GM20431 (cell line): ENCODE data around the gene CCDC88C.

Experiments
- in situ Hi-C: fragments of 300-500 bp; cut with MseI, MboI; formaldehyde crosslinking; loops from one replicate; pipeline ENCODE4 v1.15.0; 2020; ENCODE audit warnings: low sequenced_read_pairs; ENCODE audit not compliant: unreplicated experiment

Gene CCDC88C

DNA sequence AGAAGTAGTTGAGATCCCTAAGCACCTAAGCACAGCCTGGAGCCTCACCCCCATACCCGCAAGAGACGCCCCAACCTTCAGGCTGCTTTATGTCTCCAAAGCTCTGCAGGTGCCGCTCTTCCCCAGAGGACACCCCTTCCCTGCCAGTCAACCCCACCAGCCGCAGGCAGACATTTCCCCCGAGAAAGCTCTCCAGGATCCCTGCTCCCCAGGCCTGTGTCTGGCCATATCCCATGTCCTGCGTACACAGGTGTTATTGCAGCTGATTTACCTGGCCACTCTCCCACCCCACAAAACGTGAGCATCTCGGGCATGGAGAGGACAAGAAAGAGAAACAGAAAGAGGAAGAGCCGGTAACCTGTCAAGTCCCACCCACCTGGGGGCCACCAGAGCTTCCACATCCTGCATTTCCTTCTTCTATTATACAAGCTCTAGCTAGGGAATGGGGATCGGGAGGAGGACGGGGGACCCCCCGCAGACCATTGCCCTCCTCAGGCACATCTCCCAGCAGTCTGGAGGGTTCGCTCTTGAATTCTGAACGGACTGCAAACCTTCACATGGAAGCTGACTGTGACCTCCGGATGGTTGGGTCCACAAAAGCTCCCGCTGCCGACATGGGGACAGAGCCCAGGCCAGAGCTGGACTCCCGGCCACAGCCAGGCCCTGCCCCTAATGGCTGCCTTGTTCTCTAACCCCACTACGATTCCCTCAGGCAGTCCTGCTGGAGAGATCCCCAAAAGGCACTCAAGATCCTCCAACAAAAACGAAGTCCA is 17.6 kb downstream of the CCDC88C start:
- in situ Hi-C loops = no loop called here

DNA sequence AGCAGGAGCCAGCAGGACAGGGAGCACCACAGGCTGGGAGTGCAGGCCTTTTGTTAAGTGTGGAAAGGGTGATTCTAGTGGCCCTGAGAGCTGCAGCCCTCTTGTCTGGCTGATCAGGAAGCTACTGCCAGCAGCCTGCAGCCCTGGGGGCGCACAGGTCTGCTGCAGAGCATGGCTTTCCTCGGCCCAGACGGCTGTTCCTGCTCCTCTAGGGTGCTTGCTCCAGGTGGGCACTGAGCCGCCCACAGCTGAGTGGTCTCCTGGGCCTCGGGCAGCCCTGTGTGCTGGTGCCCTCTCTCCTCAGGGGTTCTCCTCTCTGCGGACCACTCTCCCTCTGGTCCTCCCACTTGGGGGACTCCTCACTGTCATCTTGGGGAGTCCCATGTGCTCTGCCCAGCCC is 18.9 kb downstream of the CCDC88C start:
- in situ Hi-C loops = no loop called here

DNA sequence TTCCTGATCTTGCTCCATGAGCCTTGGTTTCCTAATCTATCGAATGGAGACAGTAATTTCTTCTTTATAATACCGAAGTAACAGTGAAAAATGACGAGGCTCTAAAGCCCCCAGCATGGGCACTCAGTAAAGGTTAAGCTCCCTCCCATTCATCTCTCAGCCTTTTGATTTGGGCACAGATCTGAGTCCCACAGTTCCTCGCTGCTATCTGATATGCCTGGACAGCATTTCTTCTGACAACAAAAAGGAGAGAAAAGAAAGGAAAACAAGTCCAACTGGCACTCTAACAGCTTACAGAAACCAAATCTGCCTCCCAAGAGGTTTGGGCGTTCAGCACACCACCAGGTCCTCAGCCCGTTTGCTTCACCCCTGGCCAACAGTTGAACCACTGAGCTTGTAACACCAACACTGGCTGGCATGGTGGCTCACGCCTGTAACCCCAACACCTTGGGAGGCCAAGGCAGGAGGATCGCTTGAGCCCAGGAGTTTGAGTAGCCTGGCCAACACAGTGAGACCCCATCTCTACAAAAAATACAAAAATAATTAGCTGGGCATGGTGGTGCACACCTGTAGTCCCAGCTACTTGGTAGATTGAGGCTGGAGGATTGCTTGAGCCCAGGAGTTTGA is 19.5 kb downstream of the CCDC88C start:
- in situ Hi-C loops = no loop called here

DNA sequence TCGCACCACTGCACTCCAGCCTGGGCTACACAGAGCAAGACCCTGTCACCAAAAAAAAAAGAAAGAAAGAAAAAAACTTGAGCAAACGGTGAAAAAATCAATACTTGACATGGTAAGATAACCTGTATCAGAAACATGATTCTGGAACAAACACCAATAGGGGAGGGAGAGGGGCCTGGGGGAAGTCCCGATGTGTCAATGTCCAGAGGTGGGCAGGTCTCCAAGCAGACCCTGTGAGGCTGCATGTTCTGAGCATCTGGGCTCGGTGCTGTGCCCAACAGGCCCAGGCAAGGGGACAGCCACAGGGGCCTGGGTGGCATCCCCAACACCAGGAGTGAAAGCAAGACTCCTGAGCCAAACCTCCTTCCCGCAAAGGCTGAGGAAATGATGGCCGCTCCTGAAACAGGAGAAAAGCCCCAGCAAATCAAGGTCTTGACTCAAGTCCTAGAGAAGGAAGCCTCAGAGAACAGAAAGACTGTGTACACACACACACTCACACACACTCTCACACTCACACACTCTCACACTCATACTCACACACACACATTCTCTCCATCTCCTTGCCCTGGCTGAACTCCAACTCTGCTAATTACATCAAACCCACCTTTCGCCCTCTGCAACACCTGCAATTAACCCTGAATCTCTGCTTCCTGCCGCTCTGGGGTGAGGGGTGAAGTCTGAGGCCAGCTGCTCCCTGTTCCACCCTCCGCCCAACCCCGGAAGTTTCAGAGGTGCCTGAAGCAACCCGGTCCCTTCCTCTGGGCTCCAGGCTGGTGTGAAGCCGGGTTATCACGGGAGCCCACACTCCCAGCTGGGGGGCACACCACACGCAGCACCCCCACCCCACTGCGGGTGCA is 20.4 kb downstream of the CCDC88C start:
- in situ Hi-C loops = no loop called here

DNA sequence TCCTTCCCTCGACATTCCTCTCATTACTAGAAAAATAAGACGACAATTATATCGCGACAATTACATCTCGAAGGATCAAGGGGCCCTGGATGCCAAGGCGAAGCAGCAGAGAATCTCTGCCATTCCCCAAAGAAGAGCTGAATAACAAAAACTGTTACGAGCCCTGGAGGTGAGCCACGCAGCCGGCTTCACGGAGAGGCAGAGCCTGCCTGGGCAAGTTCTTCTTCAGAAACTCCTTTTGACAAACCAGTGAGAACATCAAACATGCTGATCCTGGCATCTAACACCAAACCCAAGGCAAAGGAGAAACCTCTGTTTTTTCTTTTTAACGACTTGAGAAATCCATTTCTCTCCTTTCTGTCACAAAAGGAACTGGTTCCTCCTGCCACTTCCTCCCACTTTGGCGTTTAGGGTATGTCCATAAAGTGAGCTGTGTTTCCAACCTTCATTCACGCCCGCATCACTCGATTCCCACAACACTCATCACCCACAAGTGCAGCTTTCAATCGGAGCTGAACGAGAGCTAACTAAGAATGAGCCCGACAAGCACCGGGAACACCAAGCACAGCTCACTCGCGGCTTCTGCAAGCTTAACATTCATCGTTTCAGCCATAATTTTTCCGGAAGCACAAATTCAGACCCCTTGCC is 21.5 kb downstream of the CCDC88C start:
- in situ Hi-C loops = no loop called here

DNA sequence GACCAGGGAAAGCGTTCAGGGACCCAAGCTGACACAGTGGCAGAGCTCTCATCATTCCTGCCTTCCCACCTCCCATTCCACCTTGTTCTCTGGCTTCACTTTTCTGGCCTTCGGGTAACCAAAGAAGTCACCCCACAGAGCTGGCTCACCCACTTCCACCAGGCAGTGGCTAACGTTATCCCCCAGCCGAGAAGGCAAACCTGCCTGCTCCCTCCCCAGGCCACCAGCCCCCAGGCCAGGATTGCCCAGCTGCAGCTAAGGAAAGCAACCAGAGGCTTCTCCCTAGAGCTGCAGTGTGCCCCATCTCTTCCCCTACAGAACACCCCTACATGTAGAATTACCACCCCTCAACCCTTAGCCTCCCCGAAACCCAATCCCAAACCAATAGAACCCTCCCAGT is 22.2 kb downstream of the CCDC88C start:
- in situ Hi-C loops = no loop called here

DNA sequence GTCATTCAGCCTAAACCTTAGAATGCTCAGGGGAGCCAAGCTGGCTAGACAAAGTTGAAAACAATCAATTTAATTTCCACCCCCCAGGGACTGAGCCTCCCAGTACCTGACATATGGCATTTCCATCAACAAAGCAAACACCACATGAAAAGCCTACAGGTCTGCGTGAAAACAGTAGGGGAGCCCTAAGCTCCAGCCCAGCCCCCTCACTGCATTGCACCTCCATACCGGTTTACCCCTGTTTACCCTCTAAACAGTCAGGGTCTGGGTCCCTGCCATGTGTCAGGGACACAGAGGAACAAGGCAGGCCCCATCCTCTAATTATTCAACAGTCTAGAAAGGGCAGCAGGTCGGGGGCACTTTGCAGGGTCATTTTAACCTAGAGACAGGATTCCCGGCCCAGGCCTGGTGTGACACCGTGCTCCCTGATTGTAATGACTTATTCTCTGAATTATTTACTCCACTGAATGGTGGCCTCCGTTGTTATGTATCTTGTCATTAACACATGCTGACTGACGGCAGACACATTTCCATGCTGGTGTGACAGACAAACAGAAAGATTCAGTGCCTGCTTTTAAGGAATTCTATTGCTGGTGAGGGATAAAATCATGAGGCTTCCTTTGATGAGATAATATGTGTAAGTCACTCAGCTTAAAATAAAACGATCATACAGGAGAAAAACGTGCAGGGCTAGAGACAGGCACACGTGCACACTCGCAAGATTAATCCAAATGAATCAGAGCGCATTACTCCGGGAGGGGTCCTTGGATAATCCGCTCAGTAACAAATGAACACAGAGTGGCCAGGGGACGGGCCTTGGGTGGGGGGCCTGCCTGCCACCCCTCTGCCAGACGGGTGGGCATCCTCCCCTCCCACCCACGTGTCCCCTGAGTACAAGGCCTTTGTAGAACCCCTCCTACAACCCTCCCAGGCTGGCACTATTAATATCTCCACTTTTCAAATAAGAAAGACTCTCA is 23.2 kb downstream of the CCDC88C start:
- in situ Hi-C loops = no loop called here

- in situ Hi-C loops = no loop called here
Observed at GRCh38 chr14:91392623-91393303, 24.9 kb downstream of the CCDC88C start.

DNA sequence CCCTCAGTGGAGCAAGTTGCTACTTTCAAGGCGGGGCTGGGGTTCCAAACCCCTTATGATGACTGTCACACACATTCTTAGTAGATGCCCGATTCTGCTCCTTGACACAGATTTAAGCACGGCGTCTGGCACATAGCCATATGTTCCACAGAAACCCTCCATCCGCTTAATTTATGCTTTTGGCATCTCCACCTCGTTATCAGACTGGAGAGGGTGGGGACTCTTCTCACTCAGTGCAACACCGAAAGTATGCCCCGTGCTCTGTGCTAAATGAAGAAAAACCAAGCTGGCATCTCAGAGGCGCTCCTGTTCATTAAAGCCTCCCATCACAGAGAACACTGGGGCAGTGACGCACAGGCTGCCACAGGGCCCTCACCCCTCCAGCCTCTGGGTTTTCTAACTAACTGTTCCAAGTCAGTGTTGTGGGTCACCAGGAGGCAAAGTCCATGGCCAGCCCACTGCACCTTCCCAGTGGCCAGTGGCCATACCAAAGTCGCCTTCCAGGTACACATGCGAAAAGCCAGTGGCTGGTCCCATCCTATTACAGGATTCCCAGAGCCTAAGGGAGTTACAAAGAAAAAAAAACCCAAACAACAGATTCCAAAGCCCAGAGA is 27.3 kb downstream of the CCDC88C start:
- in situ Hi-C loops = no loop called here

DNA sequence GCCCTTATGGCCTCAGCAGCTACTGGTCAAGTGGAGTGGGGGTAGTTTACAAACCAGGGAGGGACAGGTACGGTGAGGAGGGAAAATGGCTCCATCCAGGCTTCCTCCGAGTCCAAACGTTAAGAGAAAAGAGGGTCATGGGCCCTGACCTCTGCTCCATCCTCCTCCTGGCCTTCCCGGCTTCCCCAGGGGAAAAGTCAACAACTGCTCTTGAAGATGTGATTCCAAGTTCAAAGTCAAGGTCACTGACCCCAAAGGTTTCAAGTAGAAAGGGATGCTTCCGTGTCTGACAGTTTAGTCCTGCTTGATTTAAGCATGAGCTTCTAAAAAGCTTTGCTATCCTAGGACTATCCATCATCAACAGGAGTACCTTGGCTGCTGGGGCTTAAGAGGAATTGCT is 28.5 kb downstream of the CCDC88C start:
- in situ Hi-C loops = no loop called here

DNA sequence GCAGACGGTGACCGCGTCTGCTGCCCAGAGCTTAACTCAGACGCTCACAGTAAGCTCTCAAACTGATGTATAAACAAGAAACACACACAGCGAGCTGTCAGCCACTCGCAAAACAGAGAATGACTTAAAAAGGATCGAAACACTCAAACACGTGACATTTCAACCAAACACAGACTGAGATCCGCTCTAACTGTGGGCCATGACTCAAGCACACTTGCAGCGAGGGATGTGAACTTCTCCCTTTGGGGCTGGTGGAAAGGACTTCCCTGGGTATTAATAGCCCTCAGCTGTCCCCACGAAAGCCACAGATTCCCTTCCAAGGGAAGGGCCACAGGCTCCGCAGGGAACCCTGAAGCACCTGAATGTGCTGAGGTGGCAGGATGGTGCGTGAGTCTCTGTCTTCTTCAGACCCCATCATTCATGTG is 29.1 kb downstream of the CCDC88C start:
- in situ Hi-C loops = no loop called here

DNA sequence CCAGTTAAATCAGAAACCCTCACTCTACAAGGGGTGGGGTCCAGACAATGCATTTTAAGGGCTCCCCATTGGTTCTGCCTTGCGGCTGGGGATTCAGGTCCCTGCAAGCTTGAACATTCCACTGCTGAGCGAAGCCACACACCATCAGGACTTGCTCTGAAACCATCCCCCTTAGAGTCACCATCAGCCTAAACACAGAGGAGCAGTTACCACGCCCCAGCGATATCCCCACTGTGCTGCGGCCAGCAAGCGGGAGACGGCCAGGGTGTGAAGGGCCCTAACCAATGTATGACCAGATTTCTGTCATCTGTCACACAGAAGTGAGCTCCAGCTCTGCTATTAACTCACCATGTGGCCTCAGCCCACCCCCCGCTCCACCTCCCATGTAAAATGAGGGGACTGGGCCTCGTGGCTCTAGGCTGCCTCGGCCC is 29.7 kb downstream of the CCDC88C start:
- in situ Hi-C loops = no loop called here

GRCh38 chr14:91387169-91387835 is 30.3 kb downstream of the CCDC88C start:
- in situ Hi-C loops = no loop called here

- in situ Hi-C loops = no loop called here
Observed at GRCh38 chr14:91385697-91386096, 31.9 kb downstream of the CCDC88C start.

GRCh38 chr14:91385224-91385623 is 32.4 kb downstream of the CCDC88C start:
- in situ Hi-C loops = no loop called here

DNA sequence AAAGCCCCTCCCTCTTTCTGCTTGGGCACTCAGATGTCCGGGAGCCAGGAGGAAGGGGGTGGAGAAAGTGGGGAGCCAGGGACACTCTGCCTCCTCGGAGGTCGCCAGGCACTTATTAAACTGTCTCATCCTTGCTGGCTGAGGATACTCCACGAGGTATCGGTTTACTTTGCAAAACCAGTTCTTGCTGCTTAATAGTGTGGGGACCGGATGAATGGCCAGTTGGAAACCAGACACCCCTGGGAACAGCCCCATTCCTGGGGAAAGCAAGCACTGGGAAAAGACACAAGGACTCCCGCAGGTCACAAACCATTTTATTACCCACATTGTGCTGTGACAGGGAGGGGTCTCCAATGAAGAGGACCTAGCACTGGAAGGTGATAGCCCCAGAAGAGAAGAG is 34.2 kb downstream of the CCDC88C start:
- in situ Hi-C loops = no loop called here

- in situ Hi-C loops = no loop called here
Observed at GRCh38 chr14:91381801-91382670, 35.6 kb downstream of the CCDC88C start.
